Activated B cell treated with CpG ODN at 0.5 μM for 24 hours (primary cell): ENCODE measurements around the gene KIF21A. TPM values are rescaled to one million over a fixed set of nuclear protein-coding genes. Genes with fewer than 3 reads are reported as not detected.

Experiments used
- ATAC-seq: fragments of 200-7000 bp; cut with Tn5 transposase; one replicate; pipeline ENCODE4 v1.10.0; 2021; ENCODE audit warnings: low read depth, mild to moderate bottlenecking, moderate library complexity
- CTCF ChIA-PET: fragments of 350-600 bp; sonication (Branson Sonifier 250); formaldehyde crosslinking; loops from one replicate; lab custom pipeline; 2021; ENCODE audit warnings: antibody characterized with exemption; lab: Charles Lee
- POLR2A ChIA-PET: fragments of 350-600 bp; sonication (Branson Sonifier 250); formaldehyde crosslinking; loops from one replicate; lab custom pipeline; 2021; ENCODE audit warnings: antibody characterized with exemption; lab: Charles Lee
- DNase-seq: peaks from one replicate; pipeline ENCODE4 v3.0.0; 2022
- H3K27ac Mint-ChIP-seq: one replicate; pipeline ENCODE4 v1.8.0; 2020; ENCODE audit warnings: mixed read lengths
- H3K27me3 Mint-ChIP-seq: one replicate; pipeline ENCODE4 v1.8.0; 2021; ENCODE audit warnings: mixed read lengths
- H3K36me3 Mint-ChIP-seq: one replicate; pipeline ENCODE4 v1.8.0; 2021; ENCODE audit warnings: low read depth, mixed read lengths
- H3K4me1 Mint-ChIP-seq: one replicate; pipeline ENCODE4 v1.8.0; 2021; ENCODE audit warnings: mixed read lengths
- H3K4me3 Mint-ChIP-seq: one replicate; pipeline ENCODE4 v1.8.0; 2020; ENCODE audit warnings: mild to moderate bottlenecking, mixed read lengths
- H3K9me3 Mint-ChIP-seq: one replicate; pipeline ENCODE4 v1.8.0; 2020; ENCODE audit warnings: mixed read lengths
- intact Hi-C: fragments of 100-400 bp; cut with micrococcal nuclease; formaldehyde crosslinking; loops from one replicate; pipeline ENCODE4 v1.15.1; 2024
- total RNA-seq: library from RNA; stranded (reverse); gene quantifications from 2 replicates; pipeline ENCODE4 v1.2.3, GENCODE V29; 2022
- TF ChIP-seq, protein P1 (sequence below): fragments of 200-600 bp; IDR thresholded peaks from one replicate; pipeline ENCODE4 v1.8.0; 2022; ENCODE audit warnings: antibody characterized with exemption, mild to moderate bottlenecking

Gene KIF21A
- total RNA-seq, 1 donor from 2014 or later, result 7.6 TPM

DNA sequence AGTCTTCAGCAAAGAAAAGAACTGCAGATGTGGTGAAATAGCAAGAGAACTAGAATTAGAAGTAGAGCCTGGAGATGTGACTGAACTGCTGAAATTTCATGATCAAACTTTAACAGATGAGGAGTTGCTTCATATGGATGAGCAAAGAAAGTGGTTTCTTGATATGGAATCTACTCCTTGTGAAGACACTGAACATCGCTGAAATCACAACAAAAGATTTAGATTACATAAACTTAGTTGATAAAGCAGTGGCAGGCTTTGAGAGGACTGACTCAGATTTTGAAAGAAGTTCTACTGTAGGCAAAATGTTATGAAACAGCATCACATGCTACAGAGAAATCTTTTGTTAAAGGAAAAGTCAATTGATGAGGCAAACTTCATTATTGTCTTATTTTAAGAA lies 175.0 kb downstream of the KIF21A start:
- no peaks in the 10 kb centered on the region for H3K27me3 Mint-ChIP-seq
- POLR2A ChIA-PET, result no interaction called here

DNA sequence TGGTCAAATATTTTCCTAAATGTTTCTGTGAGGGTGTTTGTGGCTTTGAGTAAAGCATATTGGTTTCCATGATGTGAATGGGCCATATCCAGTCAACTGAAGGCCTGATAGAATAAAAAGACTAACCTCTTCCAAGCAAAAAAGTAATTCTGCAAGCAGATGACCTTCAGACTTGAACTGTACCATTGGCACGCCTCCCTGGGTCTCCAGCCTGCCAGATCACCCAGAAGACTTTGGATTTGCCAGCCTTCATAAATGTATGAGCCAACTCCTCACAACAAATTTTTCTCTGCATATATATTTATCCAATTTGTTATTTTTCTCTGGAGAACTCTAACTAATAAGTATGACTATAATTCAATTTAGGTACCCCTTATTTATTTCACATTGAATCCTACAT lies 190.3 kb downstream of the KIF21A start:
- ChIA-PET CTCF (no interaction called here), POLR2A (no interaction called here)
- Mint-ChIP-seq H3K4me1 (no peaks in the 10 kb centered on the region), H3K9me3 (peaks cover 4% of the 10 kb centered on the region), H3K27ac (no peak overlapping the region), H3K27me3 (no peaks in the 10 kb centered on the region), H3K36me3 (no peaks in the 10 kb centered on the region), H3K4me3 (no peak overlapping the region)
- DNase-seq, result no peak
- no peak for ATAC-seq
- TF ChIP-seq, protein P1, sequence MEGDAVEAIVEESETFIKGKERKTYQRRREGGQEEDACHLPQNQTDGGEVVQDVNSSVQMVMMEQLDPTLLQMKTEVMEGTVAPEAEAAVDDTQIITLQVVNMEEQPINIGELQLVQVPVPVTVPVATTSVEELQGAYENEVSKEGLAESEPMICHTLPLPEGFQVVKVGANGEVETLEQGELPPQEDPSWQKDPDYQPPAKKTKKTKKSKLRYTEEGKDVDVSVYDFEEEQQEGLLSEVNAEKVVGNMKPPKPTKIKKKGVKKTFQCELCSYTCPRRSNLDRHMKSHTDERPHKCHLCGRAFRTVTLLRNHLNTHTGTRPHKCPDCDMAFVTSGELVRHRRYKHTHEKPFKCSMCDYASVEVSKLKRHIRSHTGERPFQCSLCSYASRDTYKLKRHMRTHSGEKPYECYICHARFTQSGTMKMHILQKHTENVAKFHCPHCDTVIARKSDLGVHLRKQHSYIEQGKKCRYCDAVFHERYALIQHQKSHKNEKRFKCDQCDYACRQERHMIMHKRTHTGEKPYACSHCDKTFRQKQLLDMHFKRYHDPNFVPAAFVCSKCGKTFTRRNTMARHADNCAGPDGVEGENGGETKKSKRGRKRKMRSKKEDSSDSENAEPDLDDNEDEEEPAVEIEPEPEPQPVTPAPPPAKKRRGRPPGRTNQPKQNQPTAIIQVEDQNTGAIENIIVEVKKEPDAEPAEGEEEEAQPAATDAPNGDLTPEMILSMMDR, result no peak
- intact Hi-C loops, result no loop called here

More for the DNA sequence above, 175.0 kb downstream of the KIF21A start:
- H3K36me3 Mint-ChIP-seq, result no peaks in the 10 kb centered on the region
- intact Hi-C loops, result no loop called here
- CTCF ChIA-PET, result no interaction called here
- no peaks in the 10 kb centered on the region for H3K4me1 Mint-ChIP-seq
- no peaks in the 10 kb centered on the region for H3K9me3 Mint-ChIP-seq
- no peak for DNase-seq
- no peak for ATAC-seq
- H3K4me3 Mint-ChIP-seq, result no peak overlapping the region
- TF ChIP-seq, protein P1, result no peak
- H3K27ac Mint-ChIP-seq, result no peak overlapping the region

Other genes starting within 250 kb of the KIF21A start
- 1.4 and 1.8 TPM in 2 replicates for gene ABCD2, start 176.7 kb upstream of the KIF21A start, total RNA-seq